H1 (cell line): ENCODE measurements around the gene TMEM204. TPM values are rescaled to one million over a fixed set of nuclear protein-coding genes. Genes with fewer than 3 reads are reported as not detected.

Experiments
- CTCF ChIA-PET: fragments of 300-600 bp; sonication (Branson Sonifier 250); formaldehyde crosslinking; loops from one replicate; lab custom pipeline; 2021; ENCODE audit not compliant: partially characterized antibody; lab: Charles Lee
- POLR2A ChIA-PET: fragments of 300-600 bp; sonication (Branson Sonifier 250); formaldehyde crosslinking; loops from one replicate; lab custom pipeline; 2021; ENCODE audit warnings: inconsistent platforms; ENCODE audit not compliant: partially characterized antibody; lab: Charles Lee
- DNase-seq, 2 experiments: peaks; one replicate each; pipeline versions ENCODE4 v3.0.0 to v3.0.0-alpha.2; 2010 to 2022; ENCODE audit warnings: low spot score in 2 of 2, low read depth in 1 of 2, mixed read lengths in 1 of 2
- FAIRE-seq: peaks from 2 replicates; lab custom pipeline; 2011; peaks lifted over from hg19 to GRCh38; lab: Jason Lieb, UNC
- H2AFZ ChIP-seq: 2 replicates; pipeline ENCODE4 v1.8.1; 2012; ENCODE audit warnings: low read length, inconsistent platforms
- H2AK5ac ChIP-seq: 2 replicates; pipeline ENCODE4 v1.6.1; 2013; ENCODE audit warnings: low read depth, low read length
- H2BK120ac ChIP-seq: replicated peaks from 2 replicates; pipeline ENCODE3; 2013; ENCODE audit warnings: low read depth, low read length, inconsistent platforms
- H2BK12ac ChIP-seq: 2 replicates; pipeline ENCODE4 v1.6.1; 2013; ENCODE audit warnings: low read depth, low read length
- H2BK15ac ChIP-seq: 2 replicates; pipeline ENCODE4 v1.6.1; 2013; ENCODE audit warnings: low read length
- H2BK20ac ChIP-seq: 2 replicates; pipeline ENCODE4 v1.6.1; 2013; ENCODE audit warnings: low read length
- H2BK5ac ChIP-seq: 2 replicates; pipeline ENCODE4 v1.6.1; 2013; ENCODE audit warnings: low read depth, low read length
- H3K14ac ChIP-seq: 2 replicates; pipeline ENCODE4 v1.6.1; 2013; ENCODE audit warnings: inconsistent platforms; ENCODE audit not compliant: insufficient read length
- H3K18ac ChIP-seq: 2 replicates; pipeline ENCODE4 v1.6.1; 2013; ENCODE audit warnings: low read length; ENCODE audit errors: extremely low read depth
- H3K23ac ChIP-seq: 2 replicates; pipeline ENCODE4 v1.6.1; 2013; ENCODE audit warnings: inconsistent platforms; ENCODE audit not compliant: insufficient read length
- H3K23me2 ChIP-seq: 2 replicates; pipeline ENCODE4 v1.6.1; 2013; ENCODE audit warnings: low read depth, low read length
- H3K27ac ChIP-seq: 2 replicates; pipeline ENCODE4 v1.6.1; 2011; ENCODE audit warnings: low read depth, low read length, inconsistent platforms
- H3K27me3 ChIP-seq, 4 experiments: replicated peaks in 1 of 4; 1 replicate in 1 of 4; 2 replicates in 3 of 4; pipeline versions ENCODE4 v1.6.1 to v1.8.1; 2011 to 2013; ENCODE audit warnings: low read length in 3 of 4, mild to moderate bottlenecking in 3 of 4, inconsistent platforms in 2 of 4, mixed read lengths in 2 of 4, moderate library complexity in 1 of 4; ENCODE audit not compliant: control insufficient read depth in 3 of 4, insufficient read depth in 3 of 4; ENCODE audit errors: extremely low read depth in 1 of 4
- H3K36me3 ChIP-seq, 4 experiments: 2 replicates each; pipeline versions ENCODE4 v1.6.1 to v1.8.1; 2011 to 2013; ENCODE audit warnings: mild to moderate bottlenecking in 4 of 4, low read length in 3 of 4, moderate library complexity in 2 of 4, control low read depth in 1 of 4, inconsistent platforms in 1 of 4; ENCODE audit not compliant: insufficient read depth in 4 of 4, control insufficient read depth in 2 of 4
- H3K4ac ChIP-seq: replicated peaks from 2 replicates; pipeline ENCODE3; 2013; ENCODE audit warnings: low read length, low read depth, mixed read lengths, inconsistent platforms; ENCODE audit not compliant: insufficient read length
- H3K4me1 ChIP-seq, 4 experiments: replicated peaks in 1 of 4; 1 replicate in 1 of 4; 2 replicates in 3 of 4; pipeline versions ENCODE4 v1.6.1 to v1.8.1; 2011 to 2013; ENCODE audit warnings: low read length in 3 of 4, inconsistent platforms in 2 of 4, mixed read lengths in 1 of 4; ENCODE audit not compliant: insufficient read depth in 4 of 4, control insufficient read depth in 3 of 4
- H3K4me2 ChIP-seq, 2 experiments: 2 replicates each; pipeline versions ENCODE4 v1.6.1 to v1.8.1; 2011 to 2013; ENCODE audit warnings: low read depth in 2 of 2, low read length in 2 of 2, control low read depth in 1 of 2, inconsistent platforms in 1 of 2, mild to moderate bottlenecking in 1 of 2; ENCODE audit not compliant: insufficient read depth in 1 of 2
- H3K4me3 ChIP-seq, 4 experiments: fragments of 200-600, 300-600 bp in 1 of 4; sonication (generic), shearing (Covaris generic), sonication (Bioruptor Twin) in 1 of 4; 2 replicates each; pipeline versions ENCODE4 v1.5.1 to v1.8.1; 2011 to 2016; ENCODE audit warnings: low read length in 4 of 4, low read depth in 3 of 4, control low read depth in 2 of 4, inconsistent platforms in 2 of 4, mild to moderate bottlenecking in 2 of 4, mixed read lengths in 1 of 4, moderate library complexity in 1 of 4; ENCODE audit not compliant: insufficient read depth in 2 of 4; ENCODE audit errors: extremely low read depth in 1 of 4
- H3K56ac ChIP-seq: replicated peaks from 2 replicates; pipeline ENCODE3; 2013; ENCODE audit warnings: low read depth, mild to moderate bottlenecking, mixed read lengths, low read length, inconsistent platforms; ENCODE audit not compliant: insufficient read length
- H3K79me1 ChIP-seq: 2 replicates; pipeline ENCODE4 v1.6.1; 2013; ENCODE audit warnings: low read depth, low read length, control low read depth
- H3K79me2 ChIP-seq, 2 experiments: 2 replicates each; pipeline versions ENCODE4 v1.6.1 to v1.8.1; 2012 to 2013; ENCODE audit warnings: low read length in 2 of 2, mild to moderate bottlenecking in 2 of 2, inconsistent platforms in 1 of 2; ENCODE audit not compliant: insufficient read depth in 2 of 2, control insufficient read depth in 1 of 2
- H3K9ac ChIP-seq, 4 experiments: replicated peaks in 1 of 4; 1 replicate in 1 of 4; 2 replicates in 3 of 4; pipeline versions ENCODE4 v1.6.1 to v1.8.1; 2011 to 2013; ENCODE audit warnings: low read depth in 3 of 4, low read length in 3 of 4, control low read depth in 2 of 4, mild to moderate bottlenecking in 2 of 4, moderate library complexity in 2 of 4, inconsistent platforms in 1 of 4; ENCODE audit errors: extremely low read depth in 1 of 4
- H3K9me3 ChIP-seq, 2 experiments: 2 replicates each; pipeline versions ENCODE4 v1.6.1 to v1.8.1; 2012 to 2013; ENCODE audit warnings: mild to moderate bottlenecking in 2 of 2, moderate library complexity in 2 of 2, control low read depth in 1 of 2, inconsistent platforms in 1 of 2, low read depth in 1 of 2, low read length in 1 of 2, mixed read lengths in 1 of 2; ENCODE audit not compliant: insufficient read depth in 2 of 2
- H4K20me1 ChIP-seq, 2 experiments: replicated peaks in 1 of 2; 2 replicates each; pipeline versions ENCODE3 to v1.8.1; 2011 to 2013; ENCODE audit warnings: inconsistent platforms in 2 of 2, low read length in 2 of 2, mild to moderate bottlenecking in 1 of 2; ENCODE audit not compliant: insufficient read depth in 2 of 2, control insufficient read depth in 1 of 2
- H4K5ac ChIP-seq: 2 replicates; pipeline ENCODE4 v1.6.1; 2013; ENCODE audit warnings: low read length, low read depth, mixed read lengths, inconsistent platforms; ENCODE audit not compliant: insufficient read length
- H4K8ac ChIP-seq: 2 replicates; pipeline ENCODE4 v1.8.0; 2013; ENCODE audit warnings: mild to moderate bottlenecking, moderate library complexity, low read length, inconsistent platforms; ENCODE audit not compliant: insufficient read depth; ENCODE audit errors: extremely low read depth
- H4K91ac ChIP-seq: replicated peaks from 2 replicates; pipeline ENCODE3; 2013; ENCODE audit warnings: low read length, mixed read lengths, inconsistent platforms; ENCODE audit not compliant: insufficient read length
- CHD1 ChIP-seq: IDR thresholded peaks from 2 replicates; pipeline ENCODE4 v1.6.1; 2012; ENCODE audit warnings: low read depth, low read length, improper control_type of control experiment
- GABPA ChIP-seq: IDR thresholded peaks from 2 replicates; pipeline ENCODE4 v1.6.1; 2011; ENCODE audit warnings: mild to moderate bottlenecking, low read length, moderate library complexity, borderline replicate concordance; ENCODE audit not compliant: insufficient read depth
- KDM1A ChIP-seq: fragments of 200-600, 300-600 bp; sonication (generic); IDR thresholded peaks from 2 replicates; pipeline ENCODE4 v1.7.1; 2016; ENCODE audit warnings: mild to moderate bottlenecking, low read length, borderline replicate concordance
- KDM5A ChIP-seq: fragments of 200-600 bp; IDR thresholded peaks from 2 replicates; pipeline ENCODE4 v1.7.1; 2012; ENCODE audit warnings: mild to moderate bottlenecking, low read length, inconsistent platforms, mixed read lengths
- PHF8 ChIP-seq: fragments of 200-600 bp; sonication (generic); conservative IDR thresholded peaks from 2 replicates; pipeline ENCODE4 v1.7.1; 2012; ENCODE audit warnings: low read depth, mild to moderate bottlenecking, inconsistent platforms, low read length, moderate library complexity
- RNF2 ChIP-seq: fragments of 200-900, 300-1000 bp; sonication (generic); IDR thresholded peaks from 2 replicates; pipeline ENCODE4 v1.7.1; 2016; ENCODE audit warnings: borderline replicate concordance, low read depth, mild to moderate bottlenecking, antibody characterized with exemption, low read length; ENCODE audit not compliant: poor library complexity, severe bottlenecking; ENCODE audit errors: missing control alignments
- RXRA ChIP-seq: IDR thresholded peaks from 2 replicates; pipeline ENCODE4 v1.6.1; 2011; ENCODE audit warnings: low read depth, mild to moderate bottlenecking, low read length, moderate library complexity; ENCODE audit not compliant: insufficient read depth
- SAP30 ChIP-seq: fragments of 300-600 bp; sonication (generic); IDR thresholded peaks from 2 replicates; pipeline ENCODE4 v1.7.1; 2012; ENCODE audit warnings: low read length, moderate library complexity, mild to moderate bottlenecking, inconsistent platforms; ENCODE audit not compliant: insufficient read depth, insufficient replicate concordance
- SP1 ChIP-seq: IDR thresholded peaks from 2 replicates; pipeline ENCODE4 v1.6.1; 2011; ENCODE audit warnings: low read depth, low read length
- SP2 ChIP-seq: IDR thresholded peaks from 2 replicates; pipeline ENCODE4 v1.6.1; 2012; ENCODE audit warnings: mild to moderate bottlenecking, low read length, inconsistent platforms
- WGBS, 2 experiments: shearing (Covaris generic) in 1 of 2; methylation state at CpG; one replicate each; pipeline versions ENCODE4 v1.1.6 to v1.1.7; 2013 to 2015; ENCODE audit warnings: low lambda C conversion rate in 2 of 2, mixed read lengths in 2 of 2, inconsistent platforms in 1 of 2, low coverage in 1 of 2, missing lambda C conversion rate in 1 of 2; ENCODE audit not compliant: insufficient replicate concordance in 2 of 2, insufficient coverage in 1 of 2, insufficient read length in 1 of 2; ENCODE audit errors: extremely low coverage in 1 of 2, missing lambda C conversion rate in 1 of 2; 5-methylcytosine and 5-hydroxymethylcytosine counted together
- polyA plus RNA-seq, 7 experiments: library from polyadenylated mRNA; depleted of rRNA in 3 of 7; stranded (reverse) in 5 of 7; unstranded in 2 of 7; fragments of >200 nt in 5 of 7; fragments of 200-250 nt in 2 of 7; gene quantifications; 1 replicate in 5 of 7; 2 replicates in 1 of 7; 4 replicates in 1 of 7; pipeline versions ENCODE4 v1.2.1 to v1.2.3, GENCODE V29; 2011 to 2013; ENCODE audit warnings: missing spikeins in 2 of 7, mixed read lengths in 2 of 7
- total RNA-seq: library from RNA; stranded (reverse); fragmentation: NEBNext Ultra II Directional; extraction: Animal tissue kit (Norgen Biotek cat#: 25700); gene quantifications from 2 replicates; pipeline ENCODE4 v1.2.1, GENCODE V29; 2021
- TF ChIP-seq, protein P1 (sequence below): IDR thresholded peaks from 2 replicates; pipeline ENCODE4 v1.6.1; 2011; ENCODE audit warnings: low read length, improper control_type of control experiment

TMEM204 gene
- total and polyA plus RNA-seq, 2 of the 8 experiments (the other 6 are each of a cell fraction or from before 2014, with no cell fraction given): not detected

DNA sequence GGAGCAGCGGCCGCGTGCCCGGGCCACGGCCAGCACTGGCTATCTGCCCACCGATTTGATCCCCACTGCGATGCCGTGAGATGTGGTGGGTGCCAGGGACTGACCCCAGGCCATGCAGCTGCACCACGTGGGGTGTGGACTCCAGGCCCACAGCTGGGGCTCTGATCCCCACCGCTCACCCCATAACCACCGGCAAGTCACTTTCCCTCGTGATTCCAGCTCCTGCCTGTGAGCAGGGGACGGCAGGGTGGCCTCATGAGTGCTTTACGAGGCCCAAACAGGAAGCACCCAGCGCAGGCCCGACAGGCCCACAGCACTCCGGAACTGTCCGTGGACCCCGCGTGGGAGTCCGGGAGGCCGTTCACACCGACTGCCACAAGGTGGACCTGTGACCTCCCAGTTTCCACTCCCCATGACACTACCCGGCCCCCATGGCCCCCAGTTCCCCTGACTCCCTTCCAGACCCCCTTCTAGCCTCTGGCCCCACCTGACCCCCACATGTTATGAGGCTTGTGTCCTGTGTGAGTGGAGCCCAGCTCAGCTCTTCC lies 45.3 kb upstream of the TMEM204 start:
- no peak for FAIRE-seq
- Histone ChIP-seq H3K9ac (no peak overlapping the region), H3K18ac (no peak overlapping the region), H3K36me3 (no peaks in the 10 kb centered on the region), H4K8ac (peak overlapping the region; percentile 92; the same call in 1 of the 2 replicates), H3K4me1 (no peaks in the 10 kb centered on the region), H3K23me2 (peaks cover 4% of the 10 kb centered on the region; the same call in 1 of the 2 replicates), H2BK12ac (no peak overlapping the region), H2BK5ac (no peak overlapping the region), H2AFZ (no peak overlapping the region; the same call in 1 of the 2 replicates), H3K4me2 (no peak overlapping the region), H2BK120ac (no peak overlapping the region), H4K5ac (no peak overlapping the region), H3K4ac (no peak overlapping the region), H3K79me1 (no peaks in the 10 kb centered on the region), H3K79me2 (no peaks in the 10 kb centered on the region), H3K23ac (no peak overlapping the region), H3K9me3 (no peaks in the 10 kb centered on the region; a peak in 1 of 4 replicates), H3K27ac (no peak overlapping the region), H2AK5ac (no peak overlapping the region), H2BK20ac (no peak overlapping the region), H4K20me1 (no peaks in the 10 kb centered on the region), H3K4me3 (no peak overlapping the region), H3K27me3 (peaks cover 0 to 5% (median 0%) of the 10 kb centered on the region in 4 experiments; a peak in 1 of 7 replicates), H4K91ac (no peak overlapping the region), H3K14ac (no peak overlapping the region), H2BK15ac (no peak overlapping the region), H3K56ac (no peak overlapping the region)
- peak in 1 of 2 experiments; percentile 41 for DNase-seq
- CTCF ChIA-PET: no interaction called here
- 89% methylated on average over 19 of the region's 24 CpGs; no CpG with 5 or more reads in 1 of the 2 experiments for WGBS, 2 experiments
- no peak for TF ChIP-seq KDM1A
- no peak for TF ChIP-seq SAP30
- no peak for TF ChIP-seq KDM5A
- no peak for TF ChIP-seq CHD1
- no peak for TF ChIP-seq RNF2
- no peak for TF ChIP-seq SP1
- no peak for TF ChIP-seq RXRA
- TF ChIP-seq GABPA: no peak
- TF ChIP-seq, protein P1, sequence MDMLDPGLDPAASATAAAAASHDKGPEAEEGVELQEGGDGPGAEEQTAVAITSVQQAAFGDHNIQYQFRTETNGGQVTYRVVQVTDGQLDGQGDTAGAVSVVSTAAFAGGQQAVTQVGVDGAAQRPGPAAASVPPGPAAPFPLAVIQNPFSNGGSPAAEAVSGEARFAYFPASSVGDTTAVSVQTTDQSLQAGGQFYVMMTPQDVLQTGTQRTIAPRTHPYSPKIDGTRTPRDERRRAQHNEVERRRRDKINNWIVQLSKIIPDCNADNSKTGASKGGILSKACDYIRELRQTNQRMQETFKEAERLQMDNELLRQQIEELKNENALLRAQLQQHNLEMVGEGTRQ: no peak
- TF ChIP-seq PHF8: no peak
- TF ChIP-seq SP2: no peak
- POLR2A ChIA-PET: interaction anchor here (1.0 to 16.8 kb wide), 2 partner anchors 14 to 23 kb away, joined by 4 to 175 read pairs; no protein-coding TSS in a partner anchor
